Panc1 (cell line): ENCODE results near the gene ACSS3. TPM values are rescaled to one million over a fixed set of nuclear protein-coding genes. Genes with fewer than 3 reads are reported as not detected.

Source experiments
- ATAC-seq: fragments of 200-7000 bp; cut with Tn5 transposase; 2 replicates; pipeline ENCODE4 v1.9.1; 2020; ENCODE audit warnings: mild to moderate bottlenecking, moderate library complexity
- BruUV-seq: library from RNA; stranded (reverse); fragments of 400-500 nt; replicated peaks from 2 replicates; lab custom pipeline; 2021; lab: Mats Ljungman, UMichigan
- CTCF ChIA-PET: fragments of 300-600 bp; sonication (Branson Sonifier 250); formaldehyde crosslinking; loops from one replicate; lab custom pipeline; 2022; ENCODE audit warnings: antibody characterized with exemption; lab: Charles Lee
- POLR2A ChIA-PET: fragments of 300-600 bp; sonication (Branson Sonifier 250); formaldehyde crosslinking; loops from one replicate; lab custom pipeline; 2022; ENCODE audit warnings: antibody characterized with exemption; lab: Charles Lee
- DNase-seq: peaks from one replicate; pipeline ENCODE4 v3.0.0-alpha.2; 2010; ENCODE audit warnings: low read depth, low spot score
- H3K27ac ChIP-seq: 2 replicates; pipeline ENCODE4 v1.5.1; 2011; ENCODE audit warnings: mild to moderate bottlenecking, low read length, inconsistent platforms
- H3K27me3 ChIP-seq: fragments of 200-500 bp; sonication (Bioruptor generic); 2 replicates; pipeline ENCODE4 v1.6.0; 2014; ENCODE audit warnings: low read length, inconsistent platforms; ENCODE audit not compliant: control insufficient read depth, insufficient read depth
- H3K36me3 ChIP-seq: fragments of 200-500 bp; sonication (Bioruptor generic); 2 replicates; pipeline ENCODE4 v1.5.1; 2014; ENCODE audit warnings: inconsistent platforms, mild to moderate bottlenecking, low read length, moderate library complexity; ENCODE audit not compliant: control insufficient read depth, insufficient read depth
- H3K4me1 ChIP-seq: 2 replicates; pipeline ENCODE4 v1.5.1; 2011; ENCODE audit warnings: inconsistent platforms, mild to moderate bottlenecking, low read length, moderate library complexity; ENCODE audit not compliant: control insufficient read depth, insufficient read depth
- H3K4me3 ChIP-seq, 2 experiments: 2 replicates each; pipeline ENCODE4 v1.5.1; 2011 to 2012; ENCODE audit warnings: low read depth in 2 of 2, low read length in 2 of 2, mild to moderate bottlenecking in 2 of 2, inconsistent platforms in 1 of 2, moderate library complexity in 1 of 2
- H3K9me3 ChIP-seq: fragments of 200-500 bp; sonication (Bioruptor generic); 2 replicates; pipeline ENCODE4 v1.5.1; 2014; ENCODE audit warnings: low read depth, mild to moderate bottlenecking, inconsistent platforms, low read length, moderate library complexity; ENCODE audit not compliant: control insufficient read depth, insufficient read depth
- POLR2AphosphoS5 ChIP-seq: IDR thresholded peaks from 2 replicates; pipeline ENCODE4 v1.6.1; 2012; ENCODE audit warnings: mild to moderate bottlenecking, low read depth, low read length, moderate library complexity
- REST ChIP-seq, 2 experiments: IDR thresholded peaks; 2 replicates each; pipeline ENCODE4 v1.6.1; 2011 to 2012; ENCODE audit warnings: low read depth in 2 of 2, control low read depth in 1 of 2, low read length in 1 of 2, mild to moderate bottlenecking in 1 of 2, moderate library complexity in 1 of 2; ENCODE audit not compliant: insufficient read depth in 1 of 2
- SIN3A ChIP-seq: IDR thresholded peaks from 2 replicates; pipeline ENCODE4 v1.6.1; 2012; ENCODE audit warnings: low read depth, mild to moderate bottlenecking, low read length, moderate library complexity, borderline replicate concordance; ENCODE audit not compliant: insufficient read depth
- TCF7L2 ChIP-seq: IDR thresholded peaks from 2 replicates; pipeline ENCODE4 v1.6.1; 2011; ENCODE audit warnings: mild to moderate bottlenecking, low read depth, low read length, inconsistent platforms
- in situ Hi-C: cut with HindIII; loops from 2 replicates; pipeline ENCODE4 v1.10.0; 2016; ENCODE audit warnings: low sequenced_read_pairs, low pct_unique_long_range_greater_than_20kb
- intact Hi-C: fragments of 100-400 bp; cut with micrococcal nuclease; formaldehyde crosslinking; loops from one replicate; pipeline ENCODE4 v1.10.0; 2022; ENCODE audit not compliant: unreplicated experiment
- total RNA-seq: library from RNA; stranded (reverse); gene quantifications from one replicate; pipeline ENCODE4 v1.2.1, GENCODE V29; 2021; ENCODE audit not compliant: unreplicated experiment
- TF ChIP-seq, protein P1 (sequence below): fragments of 450-650 bp; IDR thresholded peaks from 2 replicates; pipeline ENCODE4 v1.5.1; 2017; ENCODE audit warnings: mild to moderate bottlenecking

The ACSS3 gene
- total RNA-seq, 1 experiment from 2014 or later, result 0.10 TPM

GRCh38 chr12:81274637-81275529, 197.0 kb downstream of the ACSS3 start:
- BruUV-seq, result no TSS peak
- Histone ChIP-seq H3K4me1 (no peaks in the 10 kb centered on the region), H3K27ac (no peak overlapping the region), H3K27me3 (no peaks in the 10 kb centered on the region), H3K4me3 (no peak overlapping the region), H3K9me3 (no peaks in the 10 kb centered on the region), H3K36me3 (no peaks in the 10 kb centered on the region)
- TF ChIP-seq SIN3A (no peak), POLR2AphosphoS5 (no peak)
- TF ChIP-seq, protein P1, sequence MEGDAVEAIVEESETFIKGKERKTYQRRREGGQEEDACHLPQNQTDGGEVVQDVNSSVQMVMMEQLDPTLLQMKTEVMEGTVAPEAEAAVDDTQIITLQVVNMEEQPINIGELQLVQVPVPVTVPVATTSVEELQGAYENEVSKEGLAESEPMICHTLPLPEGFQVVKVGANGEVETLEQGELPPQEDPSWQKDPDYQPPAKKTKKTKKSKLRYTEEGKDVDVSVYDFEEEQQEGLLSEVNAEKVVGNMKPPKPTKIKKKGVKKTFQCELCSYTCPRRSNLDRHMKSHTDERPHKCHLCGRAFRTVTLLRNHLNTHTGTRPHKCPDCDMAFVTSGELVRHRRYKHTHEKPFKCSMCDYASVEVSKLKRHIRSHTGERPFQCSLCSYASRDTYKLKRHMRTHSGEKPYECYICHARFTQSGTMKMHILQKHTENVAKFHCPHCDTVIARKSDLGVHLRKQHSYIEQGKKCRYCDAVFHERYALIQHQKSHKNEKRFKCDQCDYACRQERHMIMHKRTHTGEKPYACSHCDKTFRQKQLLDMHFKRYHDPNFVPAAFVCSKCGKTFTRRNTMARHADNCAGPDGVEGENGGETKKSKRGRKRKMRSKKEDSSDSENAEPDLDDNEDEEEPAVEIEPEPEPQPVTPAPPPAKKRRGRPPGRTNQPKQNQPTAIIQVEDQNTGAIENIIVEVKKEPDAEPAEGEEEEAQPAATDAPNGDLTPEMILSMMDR, result no peak
- ChIA-PET POLR2A (no interaction called here), CTCF (interaction anchor here (0.7 kb wide), 1 partner anchor 343 kb away, joined by 4 read pairs; no protein-coding TSS in a partner anchor)
- ATAC-seq (no peak), DNase-seq (no peak)
- in situ Hi-C loops, result no loop called here
- intact Hi-C loops, result no loop called here

GRCh38 chr12:81284137-81284536, 206.3 kb downstream of the ACSS3 start:
- ChIA-PET CTCF (no interaction called here), POLR2A (no interaction called here)
- DNase-seq (no peak), ATAC-seq (no peak)
- no peaks in the 10 kb centered on the region for H3K4me1 ChIP-seq
- no peaks in the 10 kb centered on the region for H3K36me3 ChIP-seq
- TF ChIP-seq TCF7L2 (no peak), POLR2AphosphoS5 (no peak), REST (IDR thresholded peaks at IDR 0.05; ENCODE audit: insufficient read depth in 1 of 2, low read depth in 2 of 2, low read length in 1 of 2) (no peak), SIN3A (no peak)
- TF ChIP-seq, protein P1, result no peak
- no peaks in the 10 kb centered on the region for H3K27me3 ChIP-seq
- H3K27ac ChIP-seq, result no peak overlapping the region
- intact Hi-C loops, result no loop called here
- in situ Hi-C loops, result no loop called here
- BruUV-seq, result no TSS peak
- H3K9me3 ChIP-seq, result no peaks in the 10 kb centered on the region
- H3K4me3 ChIP-seq, result no peak overlapping the region
